Mucosa of rectum (tissue), 2 donors: ENCODE measurements around the gene SLC25A21.

Experiments
- H3K27ac ChIP-seq, 2 donors: one replicate each; pipeline ENCODE4 v1.7.0; 2013; ENCODE audit warnings: inconsistent platforms in 2 of 2, low read depth in 2 of 2, low read length in 2 of 2
- H3K27me3 ChIP-seq, 2 donors: one replicate each; pipeline ENCODE4 v1.7.0; 2013; ENCODE audit warnings: low read length in 2 of 2; ENCODE audit not compliant: control insufficient read depth in 2 of 2, insufficient read depth in 2 of 2
- H3K36me3 ChIP-seq, 2 donors: one replicate each; pipeline ENCODE4 v1.7.0; 2013; ENCODE audit warnings: low read length in 2 of 2; ENCODE audit not compliant: control insufficient read depth in 2 of 2, insufficient read depth in 2 of 2
- H3K4me1 ChIP-seq, 2 donors: one replicate each; pipeline ENCODE4 v1.7.0; 2013; ENCODE audit warnings: low read length in 2 of 2, mild to moderate bottlenecking in 1 of 2; ENCODE audit not compliant: control insufficient read depth in 2 of 2, insufficient read depth in 2 of 2
- H3K4me3 ChIP-seq, 2 donors: one replicate each; pipeline ENCODE4 v1.7.0; 2013; ENCODE audit warnings: low read length in 2 of 2
- H3K9ac ChIP-seq, 2 donors: one replicate each; pipeline ENCODE4 v1.7.0; 2013; ENCODE audit warnings: low read length in 2 of 2, low read depth in 1 of 2, mild to moderate bottlenecking in 1 of 2
- H3K9me3 ChIP-seq, 2 donors: one replicate each; pipeline ENCODE4 v1.7.0; 2013; ENCODE audit warnings: low read length in 2 of 2; ENCODE audit not compliant: control insufficient read depth in 2 of 2
- donor health status: healthy.
- donor health status: Normal muscosa, but diverticular disease.

SLC25A21 gene

GRCh38 chr14:36653413-36653812 is 519.0 kb downstream of the SLC25A21 start:
- H3K27me3 ChIP-seq, result peaks cover 74 to 91% of the 10 kb centered on the region in 2 donors
- no peaks in the 10 kb centered on the region for H3K36me3 ChIP-seq

GRCh38 chr14:36652542-36653201 is 519.7 kb downstream of the SLC25A21 start:
- Histone ChIP-seq H3K9ac (no peak overlapping the region), H3K4me3 (no peak overlapping the region), H3K36me3 (no peaks in the 10 kb centered on the region), H3K27ac (no peak overlapping the region), H3K4me1 (peaks cover 14 to 16% of the 10 kb centered on the region in 2 donors), H3K9me3 (peaks cover 0 to 3% of the 10 kb centered on the region in 2 donors), H3K27me3 (peaks cover 76 to 91% of the 10 kb centered on the region in 2 donors)

More at GRCh38 chr14:36653413-36653812, 519.0 kb downstream of the SLC25A21 start:
- peaks cover 8 to 10% of the 10 kb centered on the region in 2 donors for H3K4me1 ChIP-seq
- H3K27ac ChIP-seq, result no peak overlapping the region
- no peak overlapping the region for H3K4me3 ChIP-seq
- H3K9me3 ChIP-seq, result peaks cover 0 to under 1% of the 10 kb centered on the region in 2 donors
- H3K9ac ChIP-seq, result no peak overlapping the region

GRCh38 chr14:36649872-36650650 is 522.3 kb downstream of the SLC25A21 start:
- H3K36me3 ChIP-seq, result no peaks in the 10 kb centered on the region
- H3K4me3 ChIP-seq, result no peak overlapping the region
- peaks cover 70 to 87% of the 10 kb centered on the region in 2 donors for H3K27me3 ChIP-seq
- H3K9me3 ChIP-seq, result peaks cover 0 to 3% of the 10 kb centered on the region in 2 donors
- no peak overlapping the region for H3K27ac ChIP-seq
- H3K4me1 ChIP-seq, result peaks cover 8 to 12% of the 10 kb centered on the region in 2 donors
- H3K9ac ChIP-seq, result no peak overlapping the region

DNA sequence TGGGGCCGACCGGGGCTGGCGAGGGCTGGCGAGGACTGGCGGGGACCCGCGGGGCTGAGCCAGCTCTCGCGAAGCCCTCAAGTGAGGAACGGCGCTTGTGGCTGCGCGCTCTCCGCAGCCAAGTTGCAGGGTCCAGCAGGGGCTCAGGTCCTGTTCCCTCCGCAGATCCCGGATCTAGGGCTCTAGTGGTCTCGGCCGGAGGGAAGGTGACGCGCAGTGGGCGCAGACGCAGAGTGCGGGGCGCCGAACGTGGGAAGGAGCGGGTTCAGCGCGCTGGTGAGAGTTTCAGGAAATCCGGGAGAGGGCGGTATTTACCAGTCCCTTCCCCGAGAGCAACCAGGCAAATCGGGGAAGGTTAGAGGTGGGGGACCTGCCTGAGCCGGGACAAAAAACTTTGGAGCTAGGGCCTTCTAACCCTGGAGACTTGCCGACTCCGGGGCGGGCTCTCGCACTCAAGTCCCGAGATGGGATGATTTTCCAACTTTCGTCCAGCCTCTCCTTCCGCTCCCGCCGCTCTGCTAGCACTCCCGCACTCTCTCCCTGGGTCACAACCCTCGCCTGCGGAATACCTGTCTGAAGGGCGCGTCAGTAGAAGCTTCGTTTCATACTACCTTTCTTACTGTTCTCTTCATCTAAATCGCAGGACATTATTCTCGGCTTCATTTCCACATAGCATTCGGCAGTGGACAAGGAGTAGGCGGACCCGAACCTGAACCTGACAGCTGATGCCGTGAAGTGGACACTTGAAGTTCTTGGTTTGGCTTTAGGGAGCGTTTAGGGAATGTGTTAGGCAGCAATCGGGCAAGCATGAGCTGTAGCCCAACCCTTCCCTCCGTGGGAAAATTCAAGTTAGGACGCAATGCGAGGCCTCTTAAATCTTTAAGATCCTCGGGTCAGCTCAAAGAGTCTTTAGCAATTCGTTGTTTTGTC is 524.3 kb downstream of the SLC25A21 start:
- Histone ChIP-seq H3K9ac (no peak overlapping the region), H3K9me3 (peaks cover 0 to 3% of the 10 kb centered on the region in 2 donors), H3K36me3 (no peaks in the 10 kb centered on the region), H3K27ac (no peak overlapping the region), H3K27me3 (peaks cover 54 to 69% of the 10 kb centered on the region in 2 donors), H3K4me1 (peaks cover 8 to 12% of the 10 kb centered on the region in 2 donors), H3K4me3 (peak overlapping the region; percentile 53 to 56)

- no peaks in the 10 kb centered on the region for H3K36me3 ChIP-seq
- H3K9me3 ChIP-seq, result peaks cover 0 to 3% of the 10 kb centered on the region in 2 donors
- peaks cover 8 to 12% of the 10 kb centered on the region in 2 donors for H3K4me1 ChIP-seq
- H3K27ac ChIP-seq, result no peak overlapping the region
- peak overlapping the region; percentile 53 to 56 for H3K4me3 ChIP-seq
- no peak overlapping the region for H3K9ac ChIP-seq
- H3K27me3 ChIP-seq, result peaks cover 48 to 63% of the 10 kb centered on the region in 2 donors
These were observed 525.0 kb downstream of the SLC25A21 start for GRCh38 chr14:36647417-36647823.

- Histone ChIP-seq H3K27me3 (peaks cover 46 to 61% of the 10 kb centered on the region in 2 donors), H3K9me3 (peaks cover 0 to 3% of the 10 kb centered on the region in 2 donors), H3K36me3 (no peaks in the 10 kb centered on the region), H3K4me3 (peak overlapping the region in 1 of 2 donors; percentile 53), H3K9ac (no peak overlapping the region), H3K4me1 (peaks cover 8 to 12% of the 10 kb centered on the region in 2 donors), H3K27ac (no peak overlapping the region)
These were observed 525.6 kb downstream of the SLC25A21 start for GRCh38 chr14:36646664-36647416.

GRCh38 chr14:36633580-36633979 is 538.8 kb downstream of the SLC25A21 start:
- Histone ChIP-seq H3K9ac (no peak overlapping the region), H3K27ac (no peak overlapping the region), H3K36me3 (no peaks in the 10 kb centered on the region), H3K27me3 (no peaks in the 10 kb centered on the region), H3K4me1 (no peaks in the 10 kb centered on the region), H3K9me3 (no peaks in the 10 kb centered on the region), H3K4me3 (no peak overlapping the region)
